Thoracic aorta (tissue), 2 donors: Measurements from ENCODE around the gene GBP2. TPM values are rescaled to one million over a fixed set of nuclear protein-coding genes. Genes with fewer than 3 reads are reported as not detected.

Experiments used
- ATAC-seq: fragments of 150-250 bp; one replicate; pipeline ENCODE4 v1.8.0; 2017; ENCODE audit warnings: low read depth; ENCODE audit not compliant: insufficient number of reproducible peaks, low FRiP score
- DNase-seq: peaks from one replicate; pipeline ENCODE4 v3.0.0-alpha.2; 2020; ENCODE audit warnings: low spot score
- H3K27ac ChIP-seq, 2 donors: fragments of 200-600 bp; sonication (generic); 1 replicate in 1 of 2; 2 replicates in 1 of 2; pipeline ENCODE4 v1.5.1; 2016; ENCODE audit warnings: mild to moderate bottlenecking in 2 of 2, moderate library complexity in 2 of 2
- H3K27me3 ChIP-seq: fragments of 200-600 bp; sonication (generic); replicated peaks from 2 replicates; pipeline ENCODE4 v1.6.0; 2016; ENCODE audit warnings: mild to moderate bottlenecking; ENCODE audit not compliant: insufficient read depth
- H3K36me3 ChIP-seq: fragments of 200-600 bp; sonication (generic); one replicate; pipeline ENCODE4 v1.5.1; 2016
- H3K4me1 ChIP-seq, 2 donors: fragments of 200-600 bp; sonication (generic); 1 replicate in 1 of 2; 2 replicates in 1 of 2; pipeline versions ENCODE4 v1.5.1 to v1.6.0; 2016; ENCODE audit warnings: low read depth in 2 of 2, mild to moderate bottlenecking in 1 of 2; ENCODE audit not compliant: control insufficient read depth in 1 of 2
- H3K4me3 ChIP-seq: fragments of 200-600 bp; sonication (generic); 2 replicates; pipeline ENCODE4 v1.5.1; 2016; ENCODE audit warnings: mild to moderate bottlenecking
- H3K9me3 ChIP-seq: fragments of 200-600 bp; sonication (generic); 2 replicates; pipeline ENCODE4 v1.5.1; 2016
- total RNA-seq, 2 donors: library from RNA; depleted of rRNA; stranded (reverse); fragments of >200 nt; gene quantifications; one replicate each; pipeline versions ENCODE4 v1.1.0 to v1.2.3, GENCODE V29; 2016
- TF ChIP-seq, protein P1 (sequence below): fragments of 200-600 bp; sonication (generic); IDR thresholded peaks from one replicate; pipeline ENCODE4 v1.5.1; 2019; ENCODE audit warnings: antibody characterized with exemption

The GBP2 gene
- total RNA-seq, 2 donors from 2014 or later, result 79.7 to 89.5 TPM

DNA sequence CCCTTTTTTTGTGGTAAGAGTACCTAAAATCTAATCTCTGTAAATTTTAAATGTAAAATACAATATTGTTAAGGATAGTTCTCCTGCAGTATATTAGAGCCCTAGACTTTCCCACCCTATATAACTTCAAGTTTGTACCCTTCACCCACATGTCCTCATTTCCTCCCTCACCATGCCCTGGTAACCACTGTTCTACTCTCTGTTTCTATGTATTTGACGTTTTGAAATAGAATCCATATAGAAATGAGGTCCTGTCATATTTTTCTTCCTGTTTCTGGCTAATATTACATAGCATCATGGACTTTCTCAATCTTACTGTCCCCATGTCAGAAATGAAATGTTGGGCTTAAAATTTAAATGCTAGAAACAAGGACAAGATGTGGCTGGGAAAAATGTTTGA is 25.1 kb upstream of the GBP2 start:
- H3K36me3 ChIP-seq, result no peaks in the 10 kb centered on the region
- no peak for DNase-seq
- no peak overlapping the region for H3K4me3 ChIP-seq
- no peak for ATAC-seq
- no peaks in the 10 kb centered on the region for H3K9me3 ChIP-seq
- H3K27ac ChIP-seq, result no peak overlapping the region
- TF ChIP-seq, protein P1, sequence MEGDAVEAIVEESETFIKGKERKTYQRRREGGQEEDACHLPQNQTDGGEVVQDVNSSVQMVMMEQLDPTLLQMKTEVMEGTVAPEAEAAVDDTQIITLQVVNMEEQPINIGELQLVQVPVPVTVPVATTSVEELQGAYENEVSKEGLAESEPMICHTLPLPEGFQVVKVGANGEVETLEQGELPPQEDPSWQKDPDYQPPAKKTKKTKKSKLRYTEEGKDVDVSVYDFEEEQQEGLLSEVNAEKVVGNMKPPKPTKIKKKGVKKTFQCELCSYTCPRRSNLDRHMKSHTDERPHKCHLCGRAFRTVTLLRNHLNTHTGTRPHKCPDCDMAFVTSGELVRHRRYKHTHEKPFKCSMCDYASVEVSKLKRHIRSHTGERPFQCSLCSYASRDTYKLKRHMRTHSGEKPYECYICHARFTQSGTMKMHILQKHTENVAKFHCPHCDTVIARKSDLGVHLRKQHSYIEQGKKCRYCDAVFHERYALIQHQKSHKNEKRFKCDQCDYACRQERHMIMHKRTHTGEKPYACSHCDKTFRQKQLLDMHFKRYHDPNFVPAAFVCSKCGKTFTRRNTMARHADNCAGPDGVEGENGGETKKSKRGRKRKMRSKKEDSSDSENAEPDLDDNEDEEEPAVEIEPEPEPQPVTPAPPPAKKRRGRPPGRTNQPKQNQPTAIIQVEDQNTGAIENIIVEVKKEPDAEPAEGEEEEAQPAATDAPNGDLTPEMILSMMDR, result no peak
- H3K4me1 ChIP-seq, result no peaks in the 10 kb centered on the region
- no peaks in the 10 kb centered on the region for H3K27me3 ChIP-seq

DNA sequence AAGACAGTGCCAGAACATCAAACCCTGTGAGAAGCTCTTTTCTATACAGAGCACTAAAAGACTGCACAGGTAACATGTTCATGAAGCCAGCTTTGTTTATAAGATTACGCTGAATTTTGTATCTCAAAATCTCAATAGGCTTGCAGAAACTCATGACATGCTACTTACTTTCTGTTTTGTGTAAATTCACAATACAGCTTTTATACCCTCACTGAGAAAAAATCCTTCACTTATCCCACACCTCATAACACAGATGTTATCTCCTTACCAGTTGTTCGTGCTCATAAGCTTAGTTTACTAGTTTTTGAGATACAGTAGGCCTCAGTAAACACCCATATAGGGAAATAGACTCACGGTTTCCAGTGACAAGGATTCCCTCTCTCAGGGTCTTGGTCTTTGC is 24.1 kb upstream of the GBP2 start:
- Histone ChIP-seq H3K4me3 (no peak overlapping the region), H3K36me3 (no peaks in the 10 kb centered on the region), H3K9me3 (no peaks in the 10 kb centered on the region), H3K27ac (no peak overlapping the region), H3K27me3 (no peaks in the 10 kb centered on the region), H3K4me1 (no peaks in the 10 kb centered on the region)
- no peak for DNase-seq
- ATAC-seq, result no peak
- TF ChIP-seq, protein P1, result no peak

- Histone ChIP-seq H3K27ac (no peak overlapping the region), H3K9me3 (no peaks in the 10 kb centered on the region), H3K4me1 (no peaks in the 10 kb centered on the region), H3K27me3 (no peaks in the 10 kb centered on the region), H3K4me3 (no peak overlapping the region), H3K36me3 (no peaks in the 10 kb centered on the region)
- TF ChIP-seq, protein P1, result peak; percentile 23
- ATAC-seq (no peak), DNase-seq (no peak)
Measured at GRCh38 chr1:89149229-89149628, 23.3 kb upstream of the GBP2 start.

- Histone ChIP-seq H3K27me3 (no peaks in the 10 kb centered on the region), H3K9me3 (no peaks in the 10 kb centered on the region), H3K4me3 (no peak overlapping the region), H3K4me1 (no peaks in the 10 kb centered on the region), H3K27ac (no peak overlapping the region), H3K36me3 (no peaks in the 10 kb centered on the region)
- TF ChIP-seq, protein P1, result no peak
- DNase-seq, result no peak
- ATAC-seq, result no peak
Measured at GRCh38 chr1:89147678-89148658, 22.1 kb upstream of the GBP2 start.

DNA sequence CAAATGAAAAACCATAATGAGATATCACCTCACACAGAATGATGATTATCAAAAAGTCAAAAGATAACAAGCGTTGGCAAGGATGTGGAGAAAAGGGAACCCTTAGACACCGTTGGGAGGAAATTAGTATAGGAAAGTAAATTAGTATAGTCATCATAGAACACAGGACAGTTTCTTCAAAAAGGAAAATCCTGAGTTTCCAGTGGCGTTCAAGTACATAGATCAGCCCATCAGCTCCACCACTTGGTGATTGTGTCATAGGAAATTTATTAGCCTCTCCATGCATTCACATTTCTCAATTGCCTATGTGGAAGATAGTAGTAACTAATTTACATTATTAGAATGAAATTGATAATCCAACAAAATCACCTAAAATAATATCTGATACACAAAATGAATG is 20.8 kb upstream of the GBP2 start:
- Histone ChIP-seq H3K9me3 (no peaks in the 10 kb centered on the region), H3K27me3 (no peaks in the 10 kb centered on the region), H3K4me3 (no peak overlapping the region), H3K4me1 (no peaks in the 10 kb centered on the region), H3K36me3 (no peaks in the 10 kb centered on the region), H3K27ac (no peak overlapping the region)
- ATAC-seq (no peak), DNase-seq (no peak)
- TF ChIP-seq, protein P1, result no peak
